Globus pallidus (tissue), 1 donor: ENCODE results near the gene SLC43A1.

Source experiments
- DNase-seq: peaks from one replicate; pipeline ENCODE4 v3.0.0-alpha.2; 2015; ENCODE audit warnings: low spot score

Gene SLC43A1

DNA sequence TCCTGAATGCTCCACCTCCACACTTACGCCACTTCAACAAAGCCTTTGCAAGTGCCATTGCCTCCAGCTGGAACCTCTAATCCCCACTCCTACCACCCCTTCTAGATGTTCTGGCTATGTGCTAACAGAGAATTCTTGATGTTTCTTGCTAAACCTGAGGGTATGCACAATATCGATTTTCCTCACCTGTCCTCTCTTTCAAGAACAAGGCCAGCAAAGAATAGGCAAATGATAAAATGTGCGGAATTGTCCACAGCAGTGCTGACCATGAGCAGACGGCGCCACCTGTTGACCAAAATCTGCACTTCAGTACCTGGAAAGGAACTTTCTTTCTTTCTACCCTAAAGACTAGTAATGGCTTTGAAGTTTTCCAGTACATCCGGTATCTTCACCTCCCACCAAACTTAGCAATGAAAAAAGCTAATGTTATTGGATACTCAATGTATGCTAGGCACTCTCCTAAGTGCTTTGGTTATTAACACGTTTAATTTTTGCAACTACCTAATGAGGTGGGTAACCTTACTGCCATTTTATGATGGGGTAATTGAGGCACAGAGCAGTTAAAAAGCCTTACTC is 11.6 kb upstream of the SLC43A1 start:
- DNase-seq, result peak; percentile 53

DNA sequence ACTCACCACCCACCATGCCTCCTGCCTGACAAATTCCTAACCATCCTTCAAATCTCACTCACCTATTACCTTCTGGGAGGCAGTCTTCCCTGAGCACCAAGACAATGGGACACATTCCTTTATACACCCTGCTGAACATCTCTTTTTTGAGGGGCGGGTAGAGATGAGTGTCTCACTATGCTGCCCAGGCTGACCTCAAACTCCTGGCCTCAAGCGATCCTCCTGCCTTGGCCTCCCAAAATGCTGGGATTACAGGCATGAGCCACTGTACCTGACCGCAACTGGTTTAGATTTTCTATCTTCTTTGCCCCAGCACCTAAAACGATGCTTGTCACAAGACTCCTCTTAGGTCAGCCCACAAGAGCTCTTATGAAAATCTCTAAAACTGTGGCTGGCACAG is 7.9 kb upstream of the SLC43A1 start:
- no peak for DNase-seq

DNA sequence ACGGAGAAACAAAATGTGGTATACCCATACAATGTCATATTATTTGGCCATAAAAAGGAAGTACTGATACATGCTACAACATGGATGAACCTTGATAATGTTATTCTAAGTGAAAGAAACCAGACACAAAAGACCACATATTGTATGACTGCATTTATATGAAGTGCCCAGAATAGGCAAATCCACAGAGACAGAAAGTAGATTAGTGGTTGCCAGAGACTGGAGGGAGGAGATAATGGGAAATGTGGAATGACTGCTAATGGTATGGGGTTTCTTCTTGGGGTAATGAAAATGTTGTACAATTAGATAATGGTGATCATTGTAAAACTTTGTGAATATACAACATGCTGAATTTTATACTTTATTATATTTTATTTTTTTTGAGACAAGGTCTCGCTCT is 5.6 kb upstream of the SLC43A1 start:
- DNase-seq, result no peak

DNA sequence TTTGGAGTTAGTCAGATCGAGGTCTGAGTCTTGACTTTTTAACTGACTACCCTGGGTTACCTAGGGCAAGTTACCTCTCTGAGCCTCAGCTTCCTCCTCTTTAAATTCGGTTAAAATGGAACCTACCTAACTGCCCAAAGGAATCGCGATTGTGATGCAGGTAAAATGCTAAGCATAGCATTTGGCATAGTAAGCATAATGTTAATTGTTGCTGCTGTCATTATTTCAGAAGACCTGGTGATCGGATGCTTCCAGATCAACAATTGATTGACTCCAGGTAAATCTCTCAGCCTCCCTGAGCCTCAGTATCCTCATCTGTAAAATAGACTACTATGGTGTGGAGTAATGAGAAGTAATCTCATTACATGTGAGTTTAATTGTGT is 550 bp upstream of the SLC43A1 start:
- no peak for DNase-seq

DNA sequence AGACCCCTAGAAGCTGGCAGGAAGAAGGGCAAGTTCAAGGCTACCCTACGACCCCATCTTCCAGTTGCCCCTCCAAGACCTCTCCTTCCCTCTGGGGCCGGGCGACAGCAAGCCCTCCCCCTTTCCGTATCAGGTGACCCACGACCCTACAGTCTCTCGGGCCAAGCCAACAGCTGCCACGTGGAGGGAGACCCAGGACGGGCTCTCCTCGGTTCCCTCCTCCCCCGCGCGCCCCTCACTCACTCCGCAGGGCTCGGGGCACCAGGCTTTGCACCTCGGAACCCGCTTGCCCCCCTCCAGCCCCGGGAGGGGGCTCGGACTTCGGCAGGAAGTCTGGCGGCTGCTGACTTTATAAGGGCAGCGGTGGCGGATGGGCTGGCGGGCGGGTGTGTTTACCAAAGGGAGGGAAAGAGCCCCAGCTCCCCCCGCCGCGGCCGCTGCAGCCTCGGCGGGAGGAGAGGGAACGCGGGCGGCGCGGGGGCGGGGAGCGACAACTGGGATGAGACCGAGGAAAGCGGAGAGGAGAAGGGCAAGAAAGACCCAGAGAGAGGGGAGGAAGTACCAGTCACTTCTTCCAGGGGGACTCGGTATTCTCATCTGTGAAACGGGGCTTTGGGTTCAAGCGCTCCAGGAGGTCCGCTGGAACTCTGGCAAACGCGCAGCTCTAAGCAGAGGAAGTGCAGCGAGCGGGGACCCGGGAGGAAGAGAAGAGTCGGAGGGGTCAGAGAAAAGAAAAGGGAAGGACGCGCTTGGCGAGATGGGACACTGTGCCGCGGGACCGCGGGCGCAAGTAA is 767 bp downstream of the SLC43A1 start:
- DNase-seq, result no peak

DNA sequence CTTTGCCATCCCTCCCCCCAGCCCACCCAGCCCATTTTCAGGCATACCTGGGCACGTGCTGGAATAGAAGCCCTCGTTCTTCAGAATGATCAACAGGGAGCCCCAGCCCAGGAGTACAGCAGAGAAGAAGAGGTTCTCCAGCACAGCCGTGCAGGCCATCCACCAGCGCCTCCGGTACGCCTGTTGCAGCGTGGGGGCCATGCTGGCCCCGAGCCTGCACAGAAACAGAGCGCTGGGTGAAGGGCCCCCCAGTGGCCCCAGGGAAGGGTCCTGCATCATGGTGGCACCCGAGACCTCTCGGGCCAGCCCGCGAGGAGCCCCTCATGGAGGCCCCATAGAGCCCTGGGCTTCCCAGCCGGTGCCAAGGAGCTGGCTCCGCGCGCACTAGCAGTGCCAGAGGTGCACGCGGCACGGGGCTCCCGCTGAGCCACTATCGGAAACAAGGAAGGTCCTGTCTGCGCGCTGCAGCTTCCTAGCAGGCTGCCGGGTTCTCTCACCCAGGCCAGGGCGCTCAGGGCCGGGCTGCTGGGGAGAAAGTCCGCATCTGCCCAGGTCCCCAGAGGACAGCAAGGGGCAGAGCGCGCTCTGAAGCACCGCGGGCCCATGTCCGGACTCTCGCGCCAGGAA is 1.5 kb downstream of the SLC43A1 start:
- no peak for DNase-seq

DNA sequence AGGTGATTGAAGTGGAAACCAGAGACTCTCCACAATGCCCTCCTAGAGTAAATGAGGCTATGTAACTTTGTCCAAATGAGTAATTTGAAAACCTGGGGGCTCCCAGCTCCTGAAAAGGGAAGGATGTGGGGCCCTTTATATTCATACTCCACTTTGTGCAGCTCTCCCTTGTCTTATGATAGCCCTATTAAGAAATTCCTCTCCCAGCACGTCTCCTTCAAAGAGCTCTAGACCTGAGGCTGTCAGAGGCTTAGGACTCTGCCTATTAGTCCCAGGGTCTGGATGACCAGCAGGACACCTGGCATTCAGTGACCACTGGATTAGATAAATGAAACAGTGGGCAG is 2.1 kb downstream of the SLC43A1 start:
- no peak for DNase-seq

DNA sequence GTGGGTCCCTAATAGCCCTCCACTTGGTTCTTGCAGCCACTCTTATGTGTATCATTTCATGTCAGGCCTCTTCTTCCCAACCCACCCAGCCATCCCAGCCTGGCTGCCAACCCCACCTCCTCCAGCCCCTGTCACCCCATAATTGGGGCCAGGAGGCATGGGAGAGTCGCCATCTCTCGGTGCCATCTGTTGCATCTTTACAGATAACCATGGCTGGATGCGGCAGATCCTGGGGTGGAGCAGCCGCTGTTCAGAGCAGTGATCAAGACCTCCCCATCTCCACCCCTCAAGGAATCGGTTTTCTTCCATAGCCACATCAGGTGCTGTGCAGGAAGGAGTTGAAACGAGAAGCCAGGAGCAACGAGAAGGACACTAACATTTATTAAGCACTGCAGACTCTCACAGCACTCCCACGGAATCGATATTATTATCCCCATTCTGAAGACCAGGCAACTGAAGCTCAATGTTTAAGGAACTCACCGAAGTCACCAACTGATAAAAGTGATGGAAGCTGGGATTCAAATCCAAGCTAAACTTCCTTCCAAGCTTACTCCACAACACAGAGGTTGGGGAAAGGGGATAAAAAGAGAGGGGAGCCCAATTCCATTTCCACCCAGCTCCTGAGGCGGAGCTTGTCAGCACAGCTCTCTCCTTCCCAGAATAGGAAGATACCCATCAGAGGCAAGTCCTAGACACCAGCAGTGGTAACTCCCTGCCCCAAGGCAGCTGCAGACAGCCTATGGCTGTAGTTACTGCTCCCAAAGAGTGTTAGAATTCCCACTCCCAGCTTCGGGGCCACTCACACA is 2.7 kb downstream of the SLC43A1 start:
- DNase-seq, result no peak

DNA sequence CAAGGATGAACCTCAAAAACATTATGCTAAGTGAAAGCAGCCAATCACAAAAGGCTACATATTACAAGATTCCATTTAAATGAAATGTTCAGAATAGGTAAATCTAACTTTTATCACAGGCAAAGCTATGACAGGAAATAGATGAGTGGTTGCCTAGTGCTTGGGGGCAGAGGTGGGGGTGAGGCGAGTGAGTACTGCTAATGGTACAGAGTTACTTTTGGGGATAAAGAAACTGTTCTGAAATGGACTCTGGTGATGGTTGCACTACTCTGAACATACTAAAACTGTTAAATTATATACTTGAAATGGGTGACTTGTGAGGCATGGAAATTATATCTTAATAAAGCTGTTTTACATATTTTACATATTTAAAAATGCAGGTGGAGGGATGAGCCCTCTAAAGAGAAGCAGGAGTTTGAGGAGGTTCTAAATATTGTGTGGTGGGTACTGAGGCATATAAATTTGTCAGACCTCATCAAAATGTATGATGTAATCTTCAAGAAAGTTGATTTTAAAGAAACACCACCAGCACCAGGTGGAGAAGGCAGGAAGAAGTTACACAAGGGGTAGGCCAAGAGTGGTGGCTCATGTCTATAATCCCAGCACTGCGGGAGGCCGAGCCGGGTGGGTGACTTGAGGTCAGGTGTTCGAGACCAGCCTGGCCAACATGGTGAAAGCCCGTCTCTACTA is 3.6 kb downstream of the SLC43A1 start:
- no peak for DNase-seq

DNA sequence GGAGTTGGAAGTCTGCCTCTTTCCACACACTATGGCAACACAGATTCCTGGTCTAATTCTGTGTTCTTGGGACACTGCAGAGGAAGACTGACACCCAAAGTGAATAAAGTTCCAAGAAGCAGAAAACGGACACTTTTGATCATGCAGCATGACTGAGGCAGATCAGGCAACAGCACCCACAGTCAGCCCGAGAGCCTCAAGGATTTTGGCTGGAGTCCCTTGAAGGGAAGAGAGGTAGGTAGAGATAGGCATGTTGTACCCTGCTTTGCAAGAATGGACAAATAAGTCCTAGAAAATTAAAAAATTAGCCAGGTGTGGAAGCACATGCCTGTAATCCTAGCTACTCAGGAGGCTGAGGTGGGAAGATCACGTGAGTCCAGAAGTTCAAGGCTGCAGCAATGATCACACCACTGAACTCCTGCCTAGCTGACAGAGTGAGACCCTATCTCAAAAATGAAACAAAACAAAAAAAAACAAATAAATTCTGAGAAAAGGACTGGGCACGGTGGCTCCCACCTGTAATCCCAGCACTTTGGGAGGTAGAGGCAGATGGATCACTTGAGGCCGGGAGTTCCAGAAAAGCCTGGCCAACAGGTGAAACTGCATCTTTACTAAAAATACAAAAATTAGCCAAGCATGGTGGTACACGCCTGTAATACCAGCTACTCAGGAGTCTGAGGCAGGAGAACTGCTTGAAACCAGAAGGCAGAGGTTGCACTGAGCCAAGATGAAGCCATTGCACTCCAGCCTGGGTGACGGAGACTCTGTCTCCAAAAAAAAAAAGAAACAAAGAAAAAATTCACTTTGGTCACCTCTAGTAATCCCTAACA is 6.9 kb downstream of the SLC43A1 start:
- no peak for DNase-seq

DNA sequence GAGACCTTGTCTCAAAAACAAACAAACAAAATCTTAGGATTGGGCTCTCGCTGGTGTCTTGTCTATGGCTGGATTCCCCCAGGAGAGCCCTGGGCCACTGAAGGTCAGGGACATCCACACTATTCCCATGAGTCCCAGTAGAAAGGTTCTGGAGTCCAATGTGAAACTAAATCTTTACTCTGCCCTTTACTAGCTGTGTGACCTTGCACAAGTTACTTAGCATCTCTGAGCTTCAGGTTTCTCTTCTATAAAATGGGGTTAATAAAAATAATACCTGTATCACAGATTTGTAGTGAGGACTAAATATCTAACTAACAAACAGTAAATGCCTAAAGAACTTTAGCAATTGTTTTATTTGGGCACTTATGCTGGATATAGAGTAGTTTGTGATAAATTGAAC is 9.0 kb downstream of the SLC43A1 start:
- no peak for DNase-seq

DNA sequence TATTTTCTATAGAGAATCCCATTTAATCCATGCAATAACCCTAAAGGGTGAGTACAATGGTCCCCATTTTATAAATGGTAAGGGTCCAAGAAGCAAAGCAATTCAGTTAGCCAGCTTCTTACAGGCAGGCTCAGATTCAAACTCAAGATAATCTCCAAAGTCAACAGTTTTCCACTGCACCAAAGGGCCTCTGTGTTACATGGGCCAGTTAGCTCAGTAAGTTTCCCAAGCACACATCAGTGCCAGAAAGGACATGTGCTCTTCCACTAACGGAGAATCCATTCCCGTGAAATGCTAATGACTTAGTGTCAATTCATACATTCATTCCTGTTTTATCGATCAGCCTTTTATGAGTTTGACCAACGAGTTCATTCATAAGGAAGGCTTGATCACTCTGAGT is 11.0 kb downstream of the SLC43A1 start:
- no peak for DNase-seq

DNA sequence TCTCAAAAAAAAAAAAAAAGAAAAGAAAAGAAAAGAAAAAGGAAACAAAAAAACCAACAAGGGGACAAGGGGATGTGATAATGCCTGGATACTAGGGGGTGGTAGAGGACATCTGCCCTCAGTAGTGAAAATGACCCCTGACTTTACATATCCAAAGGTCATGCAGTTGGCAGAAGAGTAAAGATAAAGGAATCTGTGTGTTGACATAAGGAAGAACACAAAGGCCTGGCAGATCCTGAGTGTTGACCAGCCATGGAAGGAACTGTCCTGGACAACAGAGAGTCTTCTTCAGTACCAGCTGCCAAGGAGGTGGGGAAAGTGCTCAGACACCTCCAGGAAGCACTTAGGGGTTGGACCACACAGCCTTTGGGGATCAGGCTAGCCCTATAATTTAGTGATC is 12.6 kb downstream of the SLC43A1 start:
- no peak for DNase-seq

DNA sequence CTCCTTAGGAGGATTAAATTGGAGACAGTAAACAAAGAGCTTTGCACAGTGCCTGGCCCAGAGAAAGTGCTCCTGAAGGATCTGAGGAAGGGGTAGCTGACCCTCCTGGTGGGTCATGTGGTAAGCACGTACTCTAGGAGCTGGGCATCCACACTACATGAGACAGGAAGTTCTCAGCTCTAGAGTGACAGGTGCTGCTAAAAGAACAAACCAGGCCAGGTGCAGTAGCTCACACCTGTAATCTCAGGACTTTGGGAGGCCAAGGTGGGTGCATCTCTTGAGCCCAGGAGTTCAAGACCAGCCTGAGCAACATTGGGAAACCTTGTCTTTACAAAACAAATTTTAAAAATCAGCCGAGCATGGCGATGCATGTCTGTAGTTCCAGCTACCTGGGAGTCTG is 13.1 kb downstream of the SLC43A1 start:
- DNase-seq, result no peak

DNA sequence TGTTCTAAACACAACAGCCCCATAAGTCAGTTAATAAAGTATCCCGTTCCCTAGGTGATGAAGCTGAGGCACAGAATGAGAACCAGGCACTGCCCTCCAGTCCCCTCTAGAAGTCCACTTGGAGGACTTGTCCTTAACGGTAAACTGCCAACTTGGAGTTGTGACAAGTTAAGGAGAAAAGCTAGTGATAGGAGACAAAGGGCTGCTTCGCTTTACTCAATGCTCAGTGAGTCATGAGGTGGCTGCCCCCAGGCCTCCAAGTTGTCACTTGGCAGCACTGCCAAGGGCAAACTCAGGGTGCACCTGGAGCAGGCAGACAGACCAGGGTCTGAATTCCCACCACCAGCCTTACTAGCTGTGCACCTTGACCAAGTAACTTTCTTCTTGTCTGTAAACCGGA is 13.5 kb downstream of the SLC43A1 start:
- DNase-seq, result no peak

DNA sequence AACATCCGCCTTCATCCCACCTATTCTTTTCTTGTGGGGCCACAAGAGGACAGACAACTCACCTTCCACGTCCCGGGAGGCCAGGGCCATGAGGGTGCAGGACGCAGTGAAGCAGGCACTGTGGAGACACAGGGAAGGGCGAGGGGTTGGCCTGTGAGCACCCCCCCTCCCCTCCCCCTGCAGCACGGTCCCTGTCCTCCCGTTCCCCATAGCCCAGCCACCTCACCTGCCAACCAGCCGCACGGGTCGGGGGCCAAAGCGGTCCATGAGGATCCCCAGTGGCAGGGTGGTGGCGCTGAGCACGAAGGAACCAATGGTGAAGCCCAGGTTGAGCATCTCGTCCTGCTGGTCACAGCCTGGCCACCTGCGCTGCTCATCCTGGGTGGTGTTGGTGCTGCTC is 14.6 kb downstream of the SLC43A1 start:
- DNase-seq, result no peak

DNA sequence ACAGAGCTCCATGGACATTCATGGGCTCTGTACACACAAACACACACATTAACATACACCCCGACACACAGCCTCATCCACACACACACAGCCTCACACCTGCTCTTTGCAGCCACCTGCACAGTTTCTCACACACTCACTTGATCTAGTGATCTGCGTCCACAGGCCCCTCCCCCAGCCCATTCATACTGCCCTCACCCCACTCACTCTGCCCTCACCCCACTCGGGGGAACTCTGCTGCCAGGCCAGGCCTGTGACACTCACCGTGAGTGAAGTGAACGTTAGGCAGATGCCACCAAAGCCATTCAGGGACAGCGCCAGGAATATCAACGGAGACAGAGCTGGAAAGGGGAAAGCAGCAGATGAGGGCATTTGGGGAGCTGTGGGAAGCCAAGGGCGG is 15.0 kb downstream of the SLC43A1 start:
- DNase-seq, result no peak

DNA sequence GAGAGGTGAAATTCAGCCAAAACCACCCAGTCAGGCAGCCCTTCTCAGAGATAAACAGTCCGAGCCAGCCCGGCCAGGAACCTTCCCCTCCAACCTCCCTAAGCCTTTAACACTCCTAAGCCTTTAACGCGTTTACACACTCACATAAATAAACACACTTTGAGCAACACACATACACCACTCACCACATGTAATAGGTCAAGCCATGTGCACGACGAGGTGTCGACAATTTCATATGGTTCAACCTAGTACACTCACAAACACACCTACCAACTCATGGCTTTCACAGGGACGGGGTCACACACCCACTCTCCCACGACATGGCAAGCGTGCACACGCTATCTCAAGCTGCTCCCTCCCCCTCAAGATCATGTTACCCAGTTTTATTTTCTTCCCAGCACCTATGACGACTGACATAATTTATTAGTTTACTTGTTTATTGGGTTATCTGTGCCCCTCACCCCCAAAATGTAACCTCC is 15.5 kb downstream of the SLC43A1 start:
- DNase-seq, result no peak

DNA sequence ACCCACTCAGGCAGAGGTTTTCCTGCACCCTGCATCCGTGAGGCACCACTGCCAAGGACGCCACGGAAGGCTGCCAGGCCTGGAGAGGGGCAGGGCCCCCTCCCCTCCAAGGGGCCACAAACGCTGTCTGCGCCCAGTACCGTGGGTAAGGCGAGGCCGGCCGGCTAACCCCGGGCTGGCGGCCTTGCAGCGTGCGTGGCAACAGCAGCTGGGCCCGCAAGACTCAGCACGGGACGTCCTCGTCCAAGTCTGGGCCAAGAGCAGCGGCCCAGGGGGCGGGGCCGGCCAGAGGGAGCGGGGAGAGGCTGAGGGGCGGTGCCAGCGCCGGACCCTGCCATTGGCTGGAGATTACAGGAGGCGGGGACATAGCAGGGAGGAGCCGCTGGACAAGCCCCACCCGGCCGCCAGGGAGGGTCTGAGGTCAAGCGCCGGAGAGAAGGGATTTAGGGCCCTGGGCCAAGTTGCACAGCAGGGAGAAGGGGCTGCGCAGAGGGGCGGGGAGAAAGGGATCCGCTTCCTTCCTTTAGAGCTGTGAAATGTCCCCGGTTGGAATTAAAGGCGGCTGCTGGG is 16.0 kb downstream of the SLC43A1 start:
- DNase-seq, result peak; percentile 94

DNA sequence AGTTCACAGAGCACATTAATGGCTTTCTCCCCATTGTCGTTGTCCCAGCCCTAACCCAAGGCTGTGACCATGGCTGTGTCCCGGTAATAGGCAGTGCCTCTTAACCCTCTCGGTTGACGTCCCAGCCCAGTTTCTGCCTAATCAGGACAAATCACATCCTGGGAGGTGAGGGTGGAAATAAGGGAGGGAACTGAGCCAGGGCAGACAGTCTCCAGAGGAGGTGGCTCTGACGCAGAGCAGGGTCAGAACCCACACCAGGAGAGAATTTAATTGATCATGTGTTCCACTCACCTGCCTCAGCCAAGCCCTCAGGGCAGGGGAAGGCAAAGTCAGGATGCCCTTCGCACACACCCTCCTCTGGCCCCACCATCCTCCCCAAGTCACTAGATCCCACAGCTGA is 17.0 kb downstream of the SLC43A1 start:
- DNase-seq, result no peak
